ENCODE results near the gene SORBS2.
A peak's percentile ranks its signal among the peaks of the same experiment; 100 is the strongest.

The SORBS2 gene

GRCh38 chr4:185590982-185591381, 221.0 kb downstream of the SORBS2 start:
- no peak overlapping the region for H3K4me3 ChIP-seq (ENCODE audit: low read depth in 1 of 2, low read length in 2 of 2)
- no peak overlapping the region for H3K27ac ChIP-seq (ENCODE audit: low read length)
- H3K27me3 ChIP-seq (ENCODE audit: low read depth, low read length) = no peaks in the 10 kb centered on the region
- H3K4me1 ChIP-seq (ENCODE audit: control insufficient read depth in 1 of 2, insufficient read depth in 2 of 2, low read length in 2 of 2) = peaks cover 0 to 8% of the 10 kb centered on the region in 2 donors
- H3K36me3 ChIP-seq (ENCODE audit: control insufficient read depth in 1 of 2, insufficient read depth in 2 of 2, low read length in 2 of 2) = no peaks in the 10 kb centered on the region
- H3K9me3 ChIP-seq (ENCODE audit: control insufficient read depth in 1 of 2, low read length in 2 of 2) = no peaks in the 10 kb centered on the region

- Histone ChIP-seq H3K4me3 (ENCODE audit: low read depth in 1 of 2, low read length in 2 of 2) (no peak overlapping the region), H3K9me3 (ENCODE audit: control insufficient read depth in 1 of 2, low read length in 2 of 2) (no peaks in the 10 kb centered on the region), H3K4me1 (ENCODE audit: control insufficient read depth in 1 of 2, insufficient read depth in 2 of 2, low read length in 2 of 2) (peaks cover 0 to 8% of the 10 kb centered on the region in 2 donors), H3K36me3 (ENCODE audit: control insufficient read depth in 1 of 2, insufficient read depth in 2 of 2, low read length in 2 of 2) (no peaks in the 10 kb centered on the region), H3K27ac (ENCODE audit: low read length) (no peak overlapping the region), H3K27me3 (ENCODE audit: low read depth, low read length) (no peaks in the 10 kb centered on the region)
Measured at GRCh38 chr4:185589067-185589836, 222.7 kb downstream of the SORBS2 start.

- H3K27me3 ChIP-seq (ENCODE audit: low read depth, low read length) = no peaks in the 10 kb centered on the region
- no peaks in the 10 kb centered on the region for H3K36me3 ChIP-seq (ENCODE audit: control insufficient read depth in 1 of 2, insufficient read depth in 2 of 2, low read length in 2 of 2)
- H3K4me3 ChIP-seq (ENCODE audit: low read depth in 1 of 2, low read length in 2 of 2) = no peak overlapping the region
- no peaks in the 10 kb centered on the region for H3K9me3 ChIP-seq (ENCODE audit: control insufficient read depth in 1 of 2, low read length in 2 of 2)
- H3K27ac ChIP-seq (ENCODE audit: low read length) = no peak overlapping the region
- H3K4me1 ChIP-seq (ENCODE audit: control insufficient read depth in 1 of 2, insufficient read depth in 2 of 2, low read length in 2 of 2) = peaks cover 0 to 8% of the 10 kb centered on the region in 2 donors
Measured at GRCh38 chr4:185587427-185588161, 224.4 kb downstream of the SORBS2 start.

GRCh38 chr4:185587030-185587426, 225.0 kb downstream of the SORBS2 start:
- Histone ChIP-seq H3K9me3 (ENCODE audit: control insufficient read depth in 1 of 2, low read length in 2 of 2) (no peaks in the 10 kb centered on the region), H3K4me1 (ENCODE audit: control insufficient read depth in 1 of 2, insufficient read depth in 2 of 2, low read length in 2 of 2) (peaks cover 0 to 8% of the 10 kb centered on the region in 2 donors), H3K27ac (ENCODE audit: low read length) (no peak overlapping the region), H3K4me3 (ENCODE audit: low read depth in 1 of 2, low read length in 2 of 2) (no peak overlapping the region), H3K36me3 (ENCODE audit: control insufficient read depth in 1 of 2, insufficient read depth in 2 of 2, low read length in 2 of 2) (no peaks in the 10 kb centered on the region), H3K27me3 (ENCODE audit: low read depth, low read length) (no peaks in the 10 kb centered on the region)

GRCh38 chr4:185585211-185585610, 226.8 kb downstream of the SORBS2 start:
- H3K27me3 ChIP-seq (ENCODE audit: low read depth, low read length) = no peaks in the 10 kb centered on the region
- H3K9me3 ChIP-seq (ENCODE audit: control insufficient read depth in 1 of 2, low read length in 2 of 2) = no peaks in the 10 kb centered on the region
- H3K36me3 ChIP-seq (ENCODE audit: control insufficient read depth in 1 of 2, insufficient read depth in 2 of 2, low read length in 2 of 2) = no peaks in the 10 kb centered on the region
- H3K4me1 ChIP-seq (ENCODE audit: control insufficient read depth in 1 of 2, insufficient read depth in 2 of 2, low read length in 2 of 2) = no peaks in the 10 kb centered on the region
- H3K4me3 ChIP-seq (ENCODE audit: low read depth in 1 of 2, low read length in 2 of 2) = no peak overlapping the region
- H3K27ac ChIP-seq (ENCODE audit: low read length) = no peak overlapping the region

GRCh38 chr4:185583813-185584212, 228.2 kb downstream of the SORBS2 start:
- Histone ChIP-seq H3K36me3 (ENCODE audit: control insufficient read depth in 1 of 2, insufficient read depth in 2 of 2, low read length in 2 of 2) (no peaks in the 10 kb centered on the region), H3K27me3 (ENCODE audit: low read depth, low read length) (no peaks in the 10 kb centered on the region), H3K4me3 (ENCODE audit: low read depth in 1 of 2, low read length in 2 of 2) (no peak overlapping the region), H3K27ac (ENCODE audit: low read length) (no peak overlapping the region), H3K4me1 (ENCODE audit: control insufficient read depth in 1 of 2, insufficient read depth in 2 of 2, low read length in 2 of 2) (no peaks in the 10 kb centered on the region), H3K9me3 (ENCODE audit: control insufficient read depth in 1 of 2, low read length in 2 of 2) (no peaks in the 10 kb centered on the region)

GRCh38 chr4:185582651-185583400, 229.2 kb downstream of the SORBS2 start:
- H3K9me3 ChIP-seq (ENCODE audit: control insufficient read depth in 1 of 2, low read length in 2 of 2) = no peaks in the 10 kb centered on the region
- H3K4me1 ChIP-seq (ENCODE audit: control insufficient read depth in 1 of 2, insufficient read depth in 2 of 2, low read length in 2 of 2) = no peaks in the 10 kb centered on the region
- no peak overlapping the region for H3K4me3 ChIP-seq (ENCODE audit: low read depth in 1 of 2, low read length in 2 of 2)
- no peaks in the 10 kb centered on the region for H3K36me3 ChIP-seq (ENCODE audit: control insufficient read depth in 1 of 2, insufficient read depth in 2 of 2, low read length in 2 of 2)
- no peak overlapping the region for H3K27ac ChIP-seq (ENCODE audit: low read length)
- no peaks in the 10 kb centered on the region for H3K27me3 ChIP-seq (ENCODE audit: low read depth, low read length)

GRCh38 chr4:185580699-185581098, 231.3 kb downstream of the SORBS2 start:
- Histone ChIP-seq H3K4me1 (ENCODE audit: control insufficient read depth in 1 of 2, insufficient read depth in 2 of 2, low read length in 2 of 2) (peaks cover 0 to 6% of the 10 kb centered on the region in 2 donors), H3K9me3 (ENCODE audit: control insufficient read depth in 1 of 2, low read length in 2 of 2) (no peaks in the 10 kb centered on the region), H3K36me3 (ENCODE audit: control insufficient read depth in 1 of 2, insufficient read depth in 2 of 2, low read length in 2 of 2) (no peaks in the 10 kb centered on the region), H3K27ac (ENCODE audit: low read length) (no peak overlapping the region), H3K27me3 (ENCODE audit: low read depth, low read length) (no peaks in the 10 kb centered on the region), H3K4me3 (ENCODE audit: low read depth in 1 of 2, low read length in 2 of 2) (no peak overlapping the region)

- H3K27me3 ChIP-seq (ENCODE audit: low read depth, low read length) = no peaks in the 10 kb centered on the region
- peaks cover 4 to 6% of the 10 kb centered on the region in 2 donors for H3K4me1 ChIP-seq (ENCODE audit: control insufficient read depth in 1 of 2, insufficient read depth in 2 of 2, low read length in 2 of 2)
- H3K4me3 ChIP-seq (ENCODE audit: low read depth in 1 of 2, low read length in 2 of 2) = no peak overlapping the region
- no peak overlapping the region for H3K27ac ChIP-seq (ENCODE audit: low read length)
- H3K36me3 ChIP-seq (ENCODE audit: control insufficient read depth in 1 of 2, insufficient read depth in 2 of 2, low read length in 2 of 2) = no peaks in the 10 kb centered on the region
- no peaks in the 10 kb centered on the region for H3K9me3 ChIP-seq (ENCODE audit: control insufficient read depth in 1 of 2, low read length in 2 of 2)
Measured at GRCh38 chr4:185578284-185578683, 233.7 kb downstream of the SORBS2 start.

GRCh38 chr4:185576962-185577950, 234.7 kb downstream of the SORBS2 start:
- no peak overlapping the region for H3K4me3 ChIP-seq (ENCODE audit: low read depth in 1 of 2, low read length in 2 of 2)
- H3K4me1 ChIP-seq (ENCODE audit: control insufficient read depth in 1 of 2, insufficient read depth in 2 of 2, low read length in 2 of 2) = peaks cover 4 to 6% of the 10 kb centered on the region in 2 donors
- no peaks in the 10 kb centered on the region for H3K9me3 ChIP-seq (ENCODE audit: control insufficient read depth in 1 of 2, low read length in 2 of 2)
- no peaks in the 10 kb centered on the region for H3K27me3 ChIP-seq (ENCODE audit: low read depth, low read length)
- peak overlapping the region; percentile 63 for H3K27ac ChIP-seq (ENCODE audit: low read length)
- H3K36me3 ChIP-seq (ENCODE audit: control insufficient read depth in 1 of 2, insufficient read depth in 2 of 2, low read length in 2 of 2) = no peaks in the 10 kb centered on the region

Data from muscle layer of duodenum (tissue), 2 donors.